K562 (cell line): ENCODE data around the gene CLCNKB. TPM values are rescaled to one million over a fixed set of nuclear protein-coding genes. Genes with fewer than 3 reads are reported as not detected.

ENCODE experiments used
- ADNP ChIP-seq: fragments of 200-800 bp; sonication (Bioruptor generic); IDR thresholded peaks from 2 replicates; pipeline ENCODE4 v1.6.1; 2016; ENCODE audit warnings: missing genetic modification characterization, missing compliant biosample characterization
- ARID1B ChIP-seq: fragments of 450-650 bp; IDR thresholded peaks from 2 replicates; pipeline ENCODE4 v1.6.1; 2016; ENCODE audit warnings: antibody characterized with exemption, mild to moderate bottlenecking, inconsistent platforms
- CBFB ChIP-seq: sonication (generic); formaldehyde crosslinking; IDR thresholded peaks from 2 replicates; pipeline ENCODE4 v1.4.0; 2020; ENCODE audit warnings: mild to moderate bottlenecking, missing genetic modification reagents
- FOXP1 ChIP-seq: sonication (generic); formaldehyde crosslinking; IDR thresholded peaks from 2 replicates; pipeline ENCODE4 v1.8.0; 2022; ENCODE audit warnings: mild to moderate bottlenecking, missing genetic modification reagents
- HDAC8 ChIP-seq: fragments of 450-650 bp; IDR thresholded peaks from 2 replicates; pipeline ENCODE4 v1.6.1; 2016; ENCODE audit warnings: mild to moderate bottlenecking, missing genetic modification characterization, moderate library complexity, missing compliant biosample characterization
- IRF2 ChIP-seq: sonication (generic); formaldehyde crosslinking; IDR thresholded peaks from 2 replicates; pipeline ENCODE4 v1.8.1; 2022; ENCODE audit warnings: mild to moderate bottlenecking, missing genetic modification reagents
- PTBP1 ChIP-seq: fragments of 200-400 bp; formaldehyde crosslinking; IDR thresholded peaks from 2 replicates; pipeline ENCODE4 v1.6.1; 2017; ENCODE audit warnings: low read depth, low read length
- RBM25 ChIP-seq: fragments of 200-400 bp; formaldehyde crosslinking; IDR thresholded peaks from 2 replicates; pipeline ENCODE4 v1.6.1; 2018; ENCODE audit warnings: low read length, low read depth, moderate library complexity; ENCODE audit not compliant: severe bottlenecking
- SMARCE1 ChIP-seq: fragments of 450-650 bp; IDR thresholded peaks from 2 replicates; pipeline ENCODE4 v1.7.1; 2016; ENCODE audit warnings: mild to moderate bottlenecking
- ZFP36 ChIP-seq: fragments of 150-350 bp; IDR thresholded peaks from 2 replicates; pipeline ENCODE4 v1.6.1; 2018; ENCODE audit warnings: low read length, low read depth; ENCODE audit not compliant: partially characterized antibody
- ZNF143 ChIP-seq: sonication (generic); formaldehyde crosslinking; IDR thresholded peaks from 2 replicates; pipeline ENCODE4 v1.9.0; 2022; ENCODE audit warnings: mild to moderate bottlenecking, missing genetic modification reagents
- ZNF316 ChIP-seq: fragments of 450-650 bp; IDR thresholded peaks from 2 replicates; pipeline ENCODE4 v1.6.1; 2016
- ZNF436 ChIP-seq: fragments of 250-450, 450-650 bp; sonication (Bioruptor Pico); formaldehyde crosslinking; IDR thresholded peaks from 2 replicates; pipeline ENCODE4 v1.7.0; 2020; ENCODE audit warnings: mild to moderate bottlenecking
- polyA plus RNA-seq, 8 experiments: library from polyadenylated mRNA; depleted of rRNA in 4 of 8; stranded (reverse) in 5 of 8; unstranded in 3 of 8; fragments of >200 nt; fragmentation: Nextera tagmentation in 2 of 8; fragmentation: Illumina TruSeq in 1 of 8; extraction: Ambion mirVana in 2 of 8; extraction: Trizol in 1 of 8; gene quantifications; 2 replicates each; pipeline versions ENCODE4 v1.2.1 to v1.2.3, GENCODE V29; 2011 to 2014; ENCODE audit warnings: inconsistent platforms in 1 of 8, missing spikeins in 1 of 8
- total RNA-seq, 7 experiments: library from RNA; depleted of rRNA in 6 of 7; stranded (reverse); fragments of >200 nt in 6 of 7; fragmentation: Illumina TruSeq in 2 of 7; extraction: Trizol in 2 of 7; gene quantifications; 2 replicates each; pipeline versions ENCODE4 v1.2.1 to v1.2.3, GENCODE V29; 2011 to 2021; ENCODE audit warnings: low replicate concordance in 1 of 7

The CLCNKB gene
- total and polyA plus RNA-seq, 9 of the 15 experiments (the other 6 are each of a cell fraction or from before 2014, with no cell fraction given) = 0.08 to 1.7 (median 0.64) TPM

DNA sequence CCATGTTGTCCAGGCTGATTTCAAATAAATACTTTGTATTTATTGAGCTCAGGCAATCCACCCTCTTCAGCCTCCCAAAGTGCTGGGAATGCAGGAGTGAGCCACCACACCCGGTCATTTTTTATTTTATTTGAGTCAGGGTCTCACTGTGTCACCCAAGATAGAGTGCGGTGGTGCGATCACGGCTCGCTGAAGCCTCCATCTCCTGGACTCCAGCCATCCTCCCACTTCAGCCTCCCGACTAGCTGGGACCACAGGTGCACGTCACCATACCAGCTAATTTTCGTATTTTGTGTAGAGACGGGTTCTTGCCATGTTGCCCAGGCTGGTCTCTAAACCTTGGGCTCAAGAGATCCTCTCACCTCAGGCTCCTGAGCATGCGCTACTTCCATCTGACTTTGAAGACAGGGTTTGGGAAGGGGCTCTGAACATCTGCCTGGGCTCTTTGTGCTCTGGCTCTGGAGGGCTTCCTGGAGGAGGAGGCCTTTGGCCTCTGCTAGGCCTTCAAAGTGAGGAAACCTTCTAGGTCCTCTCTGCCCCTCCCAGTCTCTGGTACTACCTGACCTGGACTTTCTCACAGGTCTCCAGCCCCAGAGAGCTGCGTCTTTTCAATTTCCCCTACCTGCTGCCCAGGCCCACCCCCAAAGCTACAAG lies 31.5 kb upstream of the CLCNKB start (continued):
- TF ChIP-seq PTBP1 (0 out of 2 replicates have a peak, but pooled peaks have one; percentile 11), ADNP (tag) (peak; percentile 69), ZFP36 (peak; percentile 99), RBM25 (peak; percentile 66), FOXP1 (0 out of 2 replicates have a peak, but pooled peaks have one; percentile 36), SMARCE1 (peak; percentile 11; the same call in 1 of the 2 replicates), ARID1B (no peak), ZNF316 (no peak), ZNF143 (CRISPR knock-in tag) (0 out of 2 replicates have a peak, but pooled peaks have one; percentile 15), IRF2 (no peak), CBFB (0 out of 2 replicates have a peak, but pooled peaks have one; percentile 11), HDAC8 (tag) (no peak), ZNF436 (CRISPR knock-in tag) (peak; percentile 97)
- TF ChIP-seq, all 486 proteins: peak for 15
